ENCODE data around the gene LRRIQ1.
"Not testable (repeated sequence)": the region's sequence is repeated elsewhere in the genome, so short reads cannot be mapped to it uniquely, and the experiment has no call there.

LRRIQ1 gene

GRCh38 chr12:85182699-85183098 is 146.5 kb downstream of the LRRIQ1 start:
- Histone ChIP-seq H3K36me3 (ENCODE audit: control insufficient read depth, insufficient read depth, low read length) (no peaks in the 10 kb centered on the region), H3K27me3 (replicated peaks; ENCODE audit: control insufficient read depth, insufficient read depth, low read length, poor library complexity, severe bottlenecking) (no peaks in the 10 kb centered on the region), H3K4me3 (ENCODE audit: insufficient read depth, low read depth, low read length, poor library complexity, severe bottlenecking) (no peak overlapping the region), H3K4me1 (ENCODE audit: control insufficient read depth, insufficient read depth, low read length, poor library complexity, severe bottlenecking) (no peaks in the 10 kb centered on the region), H3K9me3 (ENCODE audit: control insufficient read depth, low read length) (no peaks in the 10 kb centered on the region), H3K27ac (ENCODE audit: insufficient read depth, low read length, poor library complexity, severe bottlenecking) (no peak overlapping the region)
- DNase-seq, result no peak

- no peaks in the 10 kb centered on the region for H3K27me3 ChIP-seq (replicated peaks; ENCODE audit: control insufficient read depth, insufficient read depth, low read length, poor library complexity, severe bottlenecking)
- H3K27ac ChIP-seq (ENCODE audit: insufficient read depth, low read length, poor library complexity, severe bottlenecking), result no peak overlapping the region
- H3K9me3 ChIP-seq (ENCODE audit: control insufficient read depth, low read length), result no peaks in the 10 kb centered on the region
- no peaks in the 10 kb centered on the region for H3K4me1 ChIP-seq (ENCODE audit: control insufficient read depth, insufficient read depth, low read length, poor library complexity, severe bottlenecking)
- H3K36me3 ChIP-seq (ENCODE audit: control insufficient read depth, insufficient read depth, low read length), result no peaks in the 10 kb centered on the region
- DNase-seq, result no peak
- no peak overlapping the region for H3K4me3 ChIP-seq (ENCODE audit: insufficient read depth, low read depth, low read length, poor library complexity, severe bottlenecking)
These were observed 147.7 kb downstream of the LRRIQ1 start for GRCh38 chr12:85183855-85184254.

- Histone ChIP-seq H3K9me3 (ENCODE audit: control insufficient read depth, low read length) (no peaks in the 10 kb centered on the region), H3K36me3 (ENCODE audit: control insufficient read depth, insufficient read depth, low read length) (no peaks in the 10 kb centered on the region), H3K4me1 (ENCODE audit: control insufficient read depth, insufficient read depth, low read length, poor library complexity, severe bottlenecking) (no peaks in the 10 kb centered on the region), H3K27me3 (replicated peaks; ENCODE audit: control insufficient read depth, insufficient read depth, low read length, poor library complexity, severe bottlenecking) (no peaks in the 10 kb centered on the region), H3K4me3 (ENCODE audit: insufficient read depth, low read depth, low read length, poor library complexity, severe bottlenecking) (no peak overlapping the region), H3K27ac (ENCODE audit: insufficient read depth, low read length, poor library complexity, severe bottlenecking) (no peak overlapping the region)
- no peak for DNase-seq
These were observed 150.1 kb downstream of the LRRIQ1 start for GRCh38 chr12:85186236-85186635.

GRCh38 chr12:85188619-85189018 is 152.5 kb downstream of the LRRIQ1 start:
- H3K36me3 ChIP-seq (ENCODE audit: control insufficient read depth, insufficient read depth, low read length), result no peaks in the 10 kb centered on the region
- no peaks in the 10 kb centered on the region for H3K9me3 ChIP-seq (ENCODE audit: control insufficient read depth, low read length)
- DNase-seq, result no peak
- H3K27me3 ChIP-seq (replicated peaks; ENCODE audit: control insufficient read depth, insufficient read depth, low read length, poor library complexity, severe bottlenecking), result no peaks in the 10 kb centered on the region
- no peaks in the 10 kb centered on the region for H3K4me1 ChIP-seq (ENCODE audit: control insufficient read depth, insufficient read depth, low read length, poor library complexity, severe bottlenecking)
- H3K27ac ChIP-seq (ENCODE audit: insufficient read depth, low read length, poor library complexity, severe bottlenecking), result no peak overlapping the region
- no peak overlapping the region for H3K4me3 ChIP-seq (ENCODE audit: insufficient read depth, low read depth, low read length, poor library complexity, severe bottlenecking)

- no peak for DNase-seq
- no peaks in the 10 kb centered on the region for H3K4me1 ChIP-seq (ENCODE audit: control insufficient read depth, insufficient read depth, low read length, poor library complexity, severe bottlenecking)
- no peaks in the 10 kb centered on the region for H3K27me3 ChIP-seq (replicated peaks; ENCODE audit: control insufficient read depth, insufficient read depth, low read length, poor library complexity, severe bottlenecking)
- H3K9me3 ChIP-seq (ENCODE audit: control insufficient read depth, low read length), result no peaks in the 10 kb centered on the region
- no peak overlapping the region for H3K4me3 ChIP-seq (ENCODE audit: insufficient read depth, low read depth, low read length, poor library complexity, severe bottlenecking)
- H3K27ac ChIP-seq (ENCODE audit: insufficient read depth, low read length, poor library complexity, severe bottlenecking), result no peak overlapping the region
- H3K36me3 ChIP-seq (ENCODE audit: control insufficient read depth, insufficient read depth, low read length), result no peaks in the 10 kb centered on the region
These were observed 154.6 kb downstream of the LRRIQ1 start for GRCh38 chr12:85190728-85191127.

- not testable (repeated sequence) for H3K9me3 ChIP-seq (ENCODE audit: control insufficient read depth, low read length); H3K4me3 ChIP-seq (ENCODE audit: insufficient read depth, low read depth, low read length, poor library complexity, severe bottlenecking); DNase-seq; H3K4me1 ChIP-seq (ENCODE audit: control insufficient read depth, insufficient read depth, low read length, poor library complexity, severe bottlenecking); H3K27ac ChIP-seq (ENCODE audit: insufficient read depth, low read length, poor library complexity, severe bottlenecking); H3K36me3 ChIP-seq (ENCODE audit: control insufficient read depth, insufficient read depth, low read length); H3K27me3 ChIP-seq (replicated peaks; ENCODE audit: control insufficient read depth, insufficient read depth, low read length, poor library complexity, severe bottlenecking)
These were observed 167.7 kb downstream of the LRRIQ1 start for GRCh38 chr12:85203809-85204208.

- Histone ChIP-seq H3K9me3 (ENCODE audit: control insufficient read depth, low read length) (no peaks in the 10 kb centered on the region), H3K36me3 (ENCODE audit: control insufficient read depth, insufficient read depth, low read length) (no peaks in the 10 kb centered on the region), H3K4me3 (ENCODE audit: insufficient read depth, low read depth, low read length, poor library complexity, severe bottlenecking) (no peak overlapping the region), H3K27ac (ENCODE audit: insufficient read depth, low read length, poor library complexity, severe bottlenecking) (no peak overlapping the region), H3K27me3 (replicated peaks; ENCODE audit: control insufficient read depth, insufficient read depth, low read length, poor library complexity, severe bottlenecking) (no peaks in the 10 kb centered on the region), H3K4me1 (ENCODE audit: control insufficient read depth, insufficient read depth, low read length, poor library complexity, severe bottlenecking) (no peaks in the 10 kb centered on the region)
- no peak for DNase-seq
These were observed 170.4 kb downstream of the LRRIQ1 start for GRCh38 chr12:85206543-85206942.

- H3K4me1 ChIP-seq (ENCODE audit: control insufficient read depth, insufficient read depth, low read length, poor library complexity, severe bottlenecking); H3K27me3 ChIP-seq (replicated peaks; ENCODE audit: control insufficient read depth, insufficient read depth, low read length, poor library complexity, severe bottlenecking); H3K27ac ChIP-seq (ENCODE audit: insufficient read depth, low read length, poor library complexity, severe bottlenecking); H3K36me3 ChIP-seq (ENCODE audit: control insufficient read depth, insufficient read depth, low read length); H3K4me3 ChIP-seq (ENCODE audit: insufficient read depth, low read depth, low read length, poor library complexity, severe bottlenecking); DNase-seq; H3K9me3 ChIP-seq (ENCODE audit: control insufficient read depth, low read length): not testable (repeated sequence)
These were observed 188.2 kb downstream of the LRRIQ1 start for GRCh38 chr12:85224339-85224738.

GRCh38 chr12:85225501-85225900 is 189.3 kb downstream of the LRRIQ1 start:
- Histone ChIP-seq H3K4me1 (ENCODE audit: control insufficient read depth, insufficient read depth, low read length, poor library complexity, severe bottlenecking) (no peaks in the 10 kb centered on the region), H3K4me3 (ENCODE audit: insufficient read depth, low read depth, low read length, poor library complexity, severe bottlenecking) (no peak overlapping the region), H3K27ac (ENCODE audit: insufficient read depth, low read length, poor library complexity, severe bottlenecking) (no peak overlapping the region), H3K27me3 (replicated peaks; ENCODE audit: control insufficient read depth, insufficient read depth, low read length, poor library complexity, severe bottlenecking) (no peaks in the 10 kb centered on the region), H3K36me3 (ENCODE audit: control insufficient read depth, insufficient read depth, low read length) (no peaks in the 10 kb centered on the region), H3K9me3 (ENCODE audit: control insufficient read depth, low read length) (no peaks in the 10 kb centered on the region)
- DNase-seq, result no peak

- Histone ChIP-seq H3K4me1 (ENCODE audit: control insufficient read depth, insufficient read depth, low read length, poor library complexity, severe bottlenecking) (no peaks in the 10 kb centered on the region), H3K4me3 (ENCODE audit: insufficient read depth, low read depth, low read length, poor library complexity, severe bottlenecking) (no peak overlapping the region), H3K27ac (ENCODE audit: insufficient read depth, low read length, poor library complexity, severe bottlenecking) (no peak overlapping the region), H3K36me3 (ENCODE audit: control insufficient read depth, insufficient read depth, low read length) (no peaks in the 10 kb centered on the region), H3K27me3 (replicated peaks; ENCODE audit: control insufficient read depth, insufficient read depth, low read length, poor library complexity, severe bottlenecking) (no peaks in the 10 kb centered on the region), H3K9me3 (ENCODE audit: control insufficient read depth, low read length) (no peaks in the 10 kb centered on the region)
- DNase-seq, result no peak
These were observed 201.2 kb downstream of the LRRIQ1 start for GRCh38 chr12:85237327-85237726.

- Histone ChIP-seq H3K36me3 (ENCODE audit: control insufficient read depth, insufficient read depth, low read length) (no peaks in the 10 kb centered on the region), H3K4me3 (ENCODE audit: insufficient read depth, low read depth, low read length, poor library complexity, severe bottlenecking) (no peak overlapping the region), H3K27me3 (replicated peaks; ENCODE audit: control insufficient read depth, insufficient read depth, low read length, poor library complexity, severe bottlenecking) (no peaks in the 10 kb centered on the region), H3K4me1 (ENCODE audit: control insufficient read depth, insufficient read depth, low read length, poor library complexity, severe bottlenecking) (no peaks in the 10 kb centered on the region), H3K9me3 (ENCODE audit: control insufficient read depth, low read length) (no peaks in the 10 kb centered on the region), H3K27ac (ENCODE audit: insufficient read depth, low read length, poor library complexity, severe bottlenecking) (no peak overlapping the region)
- no peak for DNase-seq
These were observed 208.4 kb downstream of the LRRIQ1 start for GRCh38 chr12:85244561-85244960.
